Measurements from ENCODE around the gene CFAP69.

GRCh38 chr7:90210981-90211380, 34.0 kb upstream of the CFAP69 start:
- TF ChIP-seq, protein P1, sequence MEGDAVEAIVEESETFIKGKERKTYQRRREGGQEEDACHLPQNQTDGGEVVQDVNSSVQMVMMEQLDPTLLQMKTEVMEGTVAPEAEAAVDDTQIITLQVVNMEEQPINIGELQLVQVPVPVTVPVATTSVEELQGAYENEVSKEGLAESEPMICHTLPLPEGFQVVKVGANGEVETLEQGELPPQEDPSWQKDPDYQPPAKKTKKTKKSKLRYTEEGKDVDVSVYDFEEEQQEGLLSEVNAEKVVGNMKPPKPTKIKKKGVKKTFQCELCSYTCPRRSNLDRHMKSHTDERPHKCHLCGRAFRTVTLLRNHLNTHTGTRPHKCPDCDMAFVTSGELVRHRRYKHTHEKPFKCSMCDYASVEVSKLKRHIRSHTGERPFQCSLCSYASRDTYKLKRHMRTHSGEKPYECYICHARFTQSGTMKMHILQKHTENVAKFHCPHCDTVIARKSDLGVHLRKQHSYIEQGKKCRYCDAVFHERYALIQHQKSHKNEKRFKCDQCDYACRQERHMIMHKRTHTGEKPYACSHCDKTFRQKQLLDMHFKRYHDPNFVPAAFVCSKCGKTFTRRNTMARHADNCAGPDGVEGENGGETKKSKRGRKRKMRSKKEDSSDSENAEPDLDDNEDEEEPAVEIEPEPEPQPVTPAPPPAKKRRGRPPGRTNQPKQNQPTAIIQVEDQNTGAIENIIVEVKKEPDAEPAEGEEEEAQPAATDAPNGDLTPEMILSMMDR (IDR thresholded peaks at IDR 0.05; ENCODE audit: borderline replicate concordance, extremely low read depth, low read length, poor library complexity, severe bottlenecking) = no peak
- no peak for TF ChIP-seq EZH2 (IDR thresholded peaks at IDR 0.05; ENCODE audit: borderline replicate concordance, low read depth, low read length, severe bottlenecking)
